ENCODE results near the gene DPP6.

The DPP6 gene

DNA sequence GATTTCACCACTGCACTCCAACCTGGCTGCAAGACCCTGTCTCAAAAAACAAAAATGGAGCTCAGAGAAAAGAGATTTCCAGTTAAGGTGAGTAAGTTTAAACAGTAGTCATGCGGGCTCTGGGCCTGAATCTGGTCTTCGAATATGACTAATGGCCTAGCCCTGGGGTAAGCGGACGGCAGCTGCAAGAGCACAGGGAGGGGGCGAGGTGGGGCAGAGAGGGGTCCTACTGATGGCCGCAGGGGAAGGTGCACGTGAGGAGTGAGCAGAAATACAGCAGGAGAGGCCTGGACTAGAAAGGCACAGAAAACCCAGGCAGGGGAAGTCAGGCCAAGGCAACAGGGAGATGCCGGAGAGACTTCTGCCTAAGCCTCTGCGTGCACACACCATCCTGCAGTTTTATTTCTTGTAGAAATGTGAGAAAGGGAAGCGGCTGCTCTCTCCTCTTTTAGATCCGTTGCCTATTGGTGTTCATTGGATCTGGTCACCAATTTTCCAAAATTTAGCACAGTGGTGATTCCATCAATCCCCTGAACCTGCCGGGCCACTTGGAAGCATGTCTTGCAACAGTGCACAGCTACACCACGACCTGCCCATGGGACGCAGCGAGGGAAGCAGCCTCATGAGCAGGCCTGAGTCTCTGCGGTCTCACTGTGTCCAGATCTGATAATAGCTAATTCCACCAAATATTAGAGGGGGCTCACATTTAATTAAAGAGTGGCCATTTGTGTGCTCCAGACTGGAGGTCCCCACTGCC is 811.7 kb downstream of the DPP6 start:
- no peak for DNase-seq

DNA sequence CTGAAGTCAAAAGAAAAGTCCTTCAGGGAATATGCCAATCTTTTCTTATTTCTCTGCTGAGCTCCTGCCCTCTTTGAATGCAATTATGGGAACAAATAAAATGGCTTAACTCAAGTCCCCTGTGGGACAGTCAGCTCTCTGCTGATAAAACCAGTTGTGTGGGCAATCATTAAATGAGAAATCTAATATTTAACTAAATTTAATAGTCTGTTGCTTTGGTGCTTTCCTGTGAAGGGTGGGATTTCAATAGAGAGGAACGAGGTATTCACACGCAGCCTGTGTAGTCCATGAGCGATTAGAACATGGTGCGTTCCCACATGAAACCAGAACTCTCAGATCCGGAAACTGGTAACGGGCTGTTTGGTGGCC is 812.3 kb downstream of the DPP6 start:
- no peak for DNase-seq

- DNase-seq, result no peak
Observed at GRCh38 chr7:154865984-154866685, 813.9 kb downstream of the DPP6 start.

DNA sequence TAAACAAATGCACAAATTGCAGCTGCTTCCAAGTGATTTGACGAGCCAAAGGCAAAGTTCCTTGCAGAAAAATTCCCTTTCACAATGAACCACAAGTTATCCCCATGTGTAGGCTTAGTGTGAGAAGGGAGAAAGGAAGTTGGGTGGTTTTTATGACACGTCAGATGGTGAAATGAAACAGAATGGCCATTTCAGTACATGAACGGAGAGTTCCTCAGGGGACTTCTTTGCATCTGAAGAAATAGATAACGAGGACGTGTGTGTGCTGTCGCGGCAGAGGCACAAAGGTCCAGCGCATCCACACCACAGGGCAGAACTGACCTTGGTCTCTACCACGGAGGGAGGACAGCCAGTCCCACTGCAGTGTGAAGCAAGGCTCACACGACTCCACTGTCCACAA is 814.9 kb downstream of the DPP6 start:
- no peak for DNase-seq

- DNase-seq, result no peak
Observed at GRCh38 chr7:154868921-154869320, 816.7 kb downstream of the DPP6 start.

DNA sequence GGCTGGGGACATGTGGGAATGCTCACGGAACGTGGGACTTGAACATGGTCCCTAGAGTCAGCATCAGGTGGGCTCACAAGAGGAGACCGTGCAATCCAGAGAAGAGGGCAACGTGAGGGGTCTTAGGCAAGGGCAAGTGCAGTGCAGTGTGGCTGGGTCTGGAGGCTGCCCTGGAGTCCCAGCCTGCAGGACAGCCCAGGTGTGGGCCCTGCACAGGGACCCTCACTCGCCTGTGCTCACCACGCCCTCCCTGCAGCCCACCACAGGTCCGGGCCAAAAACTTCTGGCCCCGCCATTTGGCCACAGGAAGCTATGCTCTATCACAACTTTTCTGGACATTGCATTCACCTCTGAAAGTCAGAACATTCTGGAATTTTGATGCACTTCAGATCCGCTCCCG is 817.2 kb downstream of the DPP6 start:
- no peak for DNase-seq

DNA sequence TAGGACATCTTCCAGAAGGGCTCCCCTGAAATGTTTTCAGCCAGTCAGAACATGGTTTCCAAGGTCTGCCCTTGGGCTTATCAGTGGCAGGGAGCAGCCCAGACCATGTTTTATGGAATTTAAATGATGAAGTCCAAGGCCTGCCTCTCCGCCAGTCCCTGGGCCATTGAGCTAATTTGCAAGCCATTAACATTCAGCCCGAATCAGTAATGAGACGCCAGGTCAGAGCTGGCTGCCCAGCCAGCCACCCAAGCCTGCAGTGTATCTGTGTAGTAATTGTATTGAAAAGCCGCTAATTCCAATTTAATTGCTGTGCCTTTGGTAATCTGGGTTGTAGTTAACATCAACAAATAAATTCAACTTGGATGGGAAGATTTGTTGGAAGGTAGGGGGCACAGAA is 819.3 kb downstream of the DPP6 start:
- DNase-seq, result no peak

DNA sequence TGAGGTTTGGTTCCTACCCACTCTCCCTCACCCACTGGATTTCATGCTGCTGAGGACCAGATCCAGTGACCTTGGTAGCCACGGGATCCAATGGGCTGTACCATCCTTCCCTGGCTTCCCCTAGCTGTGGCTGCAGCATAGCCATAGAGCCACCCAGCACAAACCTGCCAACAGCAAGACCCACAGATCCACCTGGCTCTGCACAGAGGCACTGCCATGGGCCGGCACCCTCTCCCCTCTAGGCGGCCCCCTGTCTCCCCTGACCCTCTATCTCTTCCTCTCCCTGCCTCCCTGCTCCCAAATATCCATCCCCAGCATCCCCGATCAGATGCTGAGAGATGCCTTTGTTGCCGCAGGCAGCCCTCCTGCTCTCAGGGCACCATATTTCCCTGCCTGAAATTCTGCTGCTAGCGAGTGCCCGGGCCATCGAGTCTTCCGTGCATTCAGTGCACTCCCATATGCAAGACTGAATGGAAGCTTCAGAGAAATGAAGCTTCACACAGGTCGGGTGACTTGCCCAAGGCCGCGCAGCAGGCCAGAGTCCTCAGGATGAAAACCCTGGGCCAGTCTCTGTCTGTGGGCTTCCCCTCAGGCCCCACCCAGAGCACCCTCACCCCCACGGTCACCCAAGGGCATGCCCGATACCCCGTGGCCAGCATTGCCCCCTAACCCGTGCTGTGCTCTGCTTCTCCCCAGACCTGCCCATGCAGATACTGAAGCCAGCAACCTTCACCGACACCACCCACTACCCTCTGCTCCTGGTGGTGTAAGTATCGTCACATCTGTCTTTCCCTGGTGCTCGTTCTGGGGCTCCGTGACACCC is 819.9 kb downstream of the DPP6 start:
- DNase-seq, result no peak

- DNase-seq, result no peak
Observed at GRCh38 chr7:154872811-154873499, 820.8 kb downstream of the DPP6 start.

DNA sequence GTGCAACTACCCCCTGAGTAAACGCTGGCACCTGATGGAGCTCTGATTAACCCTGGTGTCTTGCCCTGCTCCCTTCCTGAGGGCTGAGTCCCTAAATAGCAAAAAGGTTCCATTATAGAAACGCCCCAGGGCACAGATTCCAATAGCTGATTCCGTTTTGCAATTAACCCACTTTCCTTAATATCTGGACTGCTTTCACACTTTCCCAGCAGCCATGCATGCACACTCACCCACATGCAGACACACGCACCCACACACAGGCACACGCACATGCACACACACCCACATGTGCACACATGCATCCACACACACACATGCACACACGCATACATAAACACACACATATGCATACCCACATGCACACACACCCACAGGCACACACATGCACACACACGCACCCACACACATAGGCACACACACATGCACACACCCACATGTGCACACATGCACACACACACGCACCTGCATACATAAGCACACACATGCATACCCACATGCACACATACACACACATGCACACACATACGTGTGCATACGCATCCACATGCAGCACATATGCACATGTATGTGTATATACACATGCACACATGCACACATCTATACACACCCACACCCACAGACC is 821.4 kb downstream of the DPP6 start:
- DNase-seq, result no peak

GRCh38 chr7:154874409-154875113 is 822.4 kb downstream of the DPP6 start:
- no peak for DNase-seq

DNA sequence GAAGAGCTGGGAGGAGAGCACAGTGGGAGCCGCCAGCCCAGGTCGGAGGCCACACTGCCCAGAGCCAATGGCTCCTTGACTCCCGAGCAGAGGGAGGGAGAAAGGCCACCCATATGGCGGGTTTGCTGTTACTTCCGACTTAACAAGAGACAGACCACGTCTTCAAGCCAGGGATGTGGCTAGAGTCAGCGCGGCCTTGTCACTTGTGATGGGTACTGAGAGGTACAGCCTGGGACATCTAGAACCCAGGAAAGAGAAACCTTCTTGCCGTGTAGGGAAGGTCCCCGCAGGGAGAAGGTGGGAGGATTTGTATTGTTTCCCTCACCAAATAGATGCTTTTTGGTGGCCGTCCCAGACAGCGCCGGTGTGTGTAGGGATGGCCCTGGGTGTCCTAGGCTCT is 823.1 kb downstream of the DPP6 start:
- no peak for DNase-seq

- no peak for DNase-seq
Observed at GRCh38 chr7:154876516-154876915, 824.3 kb downstream of the DPP6 start.

GRCh38 chr7:154877031-154877430 is 824.8 kb downstream of the DPP6 start:
- DNase-seq, result no peak

DNA sequence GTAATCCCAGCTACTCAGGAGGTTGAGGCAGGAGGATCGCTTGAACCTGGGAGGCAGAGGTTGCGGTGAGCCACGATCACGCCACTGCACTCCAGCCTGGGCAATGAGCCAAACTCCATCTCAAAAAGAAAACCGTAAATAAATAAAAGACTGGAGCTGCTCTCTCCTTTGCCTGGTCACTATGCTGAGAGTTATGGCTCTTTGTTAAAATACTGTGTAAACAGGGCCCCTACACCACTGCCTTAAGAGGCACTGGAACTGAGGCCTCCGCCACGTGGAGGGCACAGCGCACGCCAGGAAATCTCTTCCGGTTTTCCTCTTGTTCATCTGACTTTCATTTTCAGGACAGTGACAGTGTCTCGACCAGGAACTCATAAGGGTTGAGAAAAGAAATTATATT is 827.4 kb downstream of the DPP6 start:
- no peak for DNase-seq

- DNase-seq, result no peak
Observed at GRCh38 chr7:154880513-154880912, 828.3 kb downstream of the DPP6 start.

- DNase-seq, result no peak
Observed at GRCh38 chr7:154881026-154881425, 828.8 kb downstream of the DPP6 start.

DNA sequence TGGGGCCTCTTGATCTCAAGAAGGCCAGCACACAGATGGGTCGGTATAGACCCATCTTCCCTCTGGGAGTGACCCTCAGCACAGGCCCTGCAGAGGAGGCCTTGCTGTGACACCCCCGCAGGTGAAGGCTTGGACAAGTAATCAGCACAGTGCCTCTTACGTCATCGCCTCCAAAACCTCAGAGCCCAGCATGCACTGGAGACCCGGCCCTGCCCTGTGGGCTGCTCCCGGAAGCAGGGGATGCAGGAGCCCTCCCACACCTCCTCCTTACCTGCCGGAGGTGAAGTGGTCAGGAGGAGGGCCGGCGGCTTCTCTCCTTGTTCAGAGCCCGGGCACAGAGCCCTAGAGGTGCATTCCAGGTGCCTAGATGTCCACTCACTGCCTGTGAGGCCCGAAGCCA is 829.3 kb downstream of the DPP6 start:
- no peak for DNase-seq

- DNase-seq, result no peak
Observed at GRCh38 chr7:154882931-154883474, 830.8 kb downstream of the DPP6 start.

- DNase-seq, result no peak
Observed at GRCh38 chr7:154884348-154884920, 832.2 kb downstream of the DPP6 start.

DNA sequence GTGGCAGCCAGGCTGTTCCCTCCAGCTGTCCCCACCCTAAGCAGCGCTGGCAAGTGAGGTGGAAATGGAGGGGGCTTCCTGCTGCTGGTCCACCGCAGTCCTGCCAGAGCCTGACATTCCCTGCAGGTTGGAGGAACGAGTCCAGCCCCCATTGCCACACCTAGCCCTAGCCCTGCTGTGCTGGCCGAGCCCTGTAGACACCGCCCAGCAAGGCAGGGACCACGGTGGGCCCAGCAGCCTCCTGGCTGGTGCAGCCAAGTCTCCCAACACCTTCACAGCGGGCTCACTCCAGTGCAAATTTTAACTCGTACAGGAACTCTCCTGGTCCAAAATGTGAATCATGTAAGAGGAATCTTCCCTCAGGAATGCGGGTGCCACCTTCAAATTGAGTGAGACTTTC is 834.4 kb downstream of the DPP6 start:
- DNase-seq, result no peak
